SK-N-SH (cell line): ENCODE measurements around the gene NEK8.

Experiments
- EZH2phosphoT487 ChIP-seq: fragments of 200-600 bp; sonication (generic); IDR thresholded peaks from 2 replicates; pipeline ENCODE4 v1.6.1; 2017; ENCODE audit warnings: low read depth, mixed run types, mild to moderate bottlenecking, antibody characterized with exemption, moderate library complexity, borderline replicate concordance
- POLR2AphosphoS5 ChIP-seq: IDR thresholded peaks from 2 replicates; pipeline ENCODE4 v1.6.1; 2012; ENCODE audit warnings: low read depth, low read length
- TAF1 ChIP-seq: IDR thresholded peaks from 2 replicates; pipeline ENCODE4 v1.6.1; 2012; ENCODE audit warnings: low read depth, mild to moderate bottlenecking, low read length, moderate library complexity, borderline replicate concordance
- TF ChIP-seq, protein P1 (sequence below): fragments of 200-600 bp; sonication (generic); IDR thresholded peaks from 2 replicates; pipeline ENCODE4 v1.6.1; 2017; ENCODE audit warnings: antibody characterized with exemption, mild to moderate bottlenecking, moderate library complexity
- TF ChIP-seq, protein P2 (sequence below): IDR thresholded peaks from 2 replicates; pipeline ENCODE4 v1.4.0; 2012; ENCODE audit warnings: low read depth
- TF ChIP-seq, protein P3 (sequence below): IDR thresholded peaks from 2 replicates; pipeline ENCODE4; 2012

DNA sequence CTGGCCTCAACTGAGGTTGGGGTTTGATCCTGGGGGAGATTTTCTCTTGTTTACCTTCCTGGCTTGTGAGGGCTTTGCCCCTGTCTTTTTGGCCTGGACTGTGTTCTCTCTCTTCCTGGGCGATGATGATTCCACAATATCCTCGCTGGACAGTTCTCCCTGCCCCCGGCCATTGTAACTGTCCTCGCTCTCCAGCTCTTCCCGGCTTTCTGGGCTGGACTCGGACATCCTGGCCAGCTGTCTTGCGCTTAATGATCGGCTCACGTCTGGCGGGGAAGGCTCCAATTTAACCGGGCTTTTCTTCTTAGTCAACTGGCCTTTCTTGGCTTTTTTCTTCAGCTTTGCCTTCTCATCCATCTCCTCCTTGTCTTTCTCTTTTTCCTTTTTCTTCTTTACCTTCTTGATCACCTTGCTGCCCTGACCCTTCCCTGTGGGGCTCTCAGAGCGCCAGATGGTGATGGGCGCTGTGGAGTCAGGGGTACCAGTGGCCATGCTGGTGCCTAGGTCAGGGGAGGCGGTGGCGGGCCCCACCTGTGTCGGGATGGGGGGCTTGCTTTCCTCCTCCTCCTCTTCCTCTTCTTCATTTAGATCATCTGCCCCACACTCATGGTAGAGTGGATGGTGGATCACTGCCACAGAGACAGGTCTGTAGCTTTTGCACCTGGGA lies 24.9 kb upstream of the NEK8 start:
- TF ChIP-seq, protein P1, sequence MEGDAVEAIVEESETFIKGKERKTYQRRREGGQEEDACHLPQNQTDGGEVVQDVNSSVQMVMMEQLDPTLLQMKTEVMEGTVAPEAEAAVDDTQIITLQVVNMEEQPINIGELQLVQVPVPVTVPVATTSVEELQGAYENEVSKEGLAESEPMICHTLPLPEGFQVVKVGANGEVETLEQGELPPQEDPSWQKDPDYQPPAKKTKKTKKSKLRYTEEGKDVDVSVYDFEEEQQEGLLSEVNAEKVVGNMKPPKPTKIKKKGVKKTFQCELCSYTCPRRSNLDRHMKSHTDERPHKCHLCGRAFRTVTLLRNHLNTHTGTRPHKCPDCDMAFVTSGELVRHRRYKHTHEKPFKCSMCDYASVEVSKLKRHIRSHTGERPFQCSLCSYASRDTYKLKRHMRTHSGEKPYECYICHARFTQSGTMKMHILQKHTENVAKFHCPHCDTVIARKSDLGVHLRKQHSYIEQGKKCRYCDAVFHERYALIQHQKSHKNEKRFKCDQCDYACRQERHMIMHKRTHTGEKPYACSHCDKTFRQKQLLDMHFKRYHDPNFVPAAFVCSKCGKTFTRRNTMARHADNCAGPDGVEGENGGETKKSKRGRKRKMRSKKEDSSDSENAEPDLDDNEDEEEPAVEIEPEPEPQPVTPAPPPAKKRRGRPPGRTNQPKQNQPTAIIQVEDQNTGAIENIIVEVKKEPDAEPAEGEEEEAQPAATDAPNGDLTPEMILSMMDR: no peak
- TF ChIP-seq, protein P2, sequence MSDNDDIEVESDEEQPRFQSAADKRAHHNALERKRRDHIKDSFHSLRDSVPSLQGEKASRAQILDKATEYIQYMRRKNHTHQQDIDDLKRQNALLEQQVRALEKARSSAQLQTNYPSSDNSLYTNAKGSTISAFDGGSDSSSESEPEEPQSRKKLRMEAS: no peak
- TF ChIP-seq EZH2phosphoT487: no peak
- TF ChIP-seq TAF1: no peak
- no peak for TF ChIP-seq POLR2AphosphoS5
- TF ChIP-seq, protein P3, sequence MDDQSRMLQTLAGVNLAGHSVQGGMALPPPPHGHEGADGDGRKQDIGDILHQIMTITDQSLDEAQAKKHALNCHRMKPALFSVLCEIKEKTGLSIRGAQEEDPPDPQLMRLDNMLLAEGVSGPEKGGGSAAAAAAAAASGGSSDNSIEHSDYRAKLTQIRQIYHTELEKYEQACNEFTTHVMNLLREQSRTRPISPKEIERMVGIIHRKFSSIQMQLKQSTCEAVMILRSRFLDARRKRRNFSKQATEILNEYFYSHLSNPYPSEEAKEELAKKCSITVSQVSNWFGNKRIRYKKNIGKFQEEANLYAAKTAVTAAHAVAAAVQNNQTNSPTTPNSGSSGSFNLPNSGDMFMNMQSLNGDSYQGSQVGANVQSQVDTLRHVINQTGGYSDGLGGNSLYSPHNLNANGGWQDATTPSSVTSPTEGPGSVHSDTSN: no peak
